ENCODE results near the gene IGF2BP1. TPM values are rescaled to one million over a fixed set of nuclear protein-coding genes. Genes with fewer than 3 reads are reported as not detected.

The IGF2BP1 gene
- total RNA-seq, 1 experiment from 2014 or later: 601 TPM

GRCh38 chr17:49028271-49028670 is 31.1 kb downstream of the IGF2BP1 start:
- TF ChIP-seq, protein P1, sequence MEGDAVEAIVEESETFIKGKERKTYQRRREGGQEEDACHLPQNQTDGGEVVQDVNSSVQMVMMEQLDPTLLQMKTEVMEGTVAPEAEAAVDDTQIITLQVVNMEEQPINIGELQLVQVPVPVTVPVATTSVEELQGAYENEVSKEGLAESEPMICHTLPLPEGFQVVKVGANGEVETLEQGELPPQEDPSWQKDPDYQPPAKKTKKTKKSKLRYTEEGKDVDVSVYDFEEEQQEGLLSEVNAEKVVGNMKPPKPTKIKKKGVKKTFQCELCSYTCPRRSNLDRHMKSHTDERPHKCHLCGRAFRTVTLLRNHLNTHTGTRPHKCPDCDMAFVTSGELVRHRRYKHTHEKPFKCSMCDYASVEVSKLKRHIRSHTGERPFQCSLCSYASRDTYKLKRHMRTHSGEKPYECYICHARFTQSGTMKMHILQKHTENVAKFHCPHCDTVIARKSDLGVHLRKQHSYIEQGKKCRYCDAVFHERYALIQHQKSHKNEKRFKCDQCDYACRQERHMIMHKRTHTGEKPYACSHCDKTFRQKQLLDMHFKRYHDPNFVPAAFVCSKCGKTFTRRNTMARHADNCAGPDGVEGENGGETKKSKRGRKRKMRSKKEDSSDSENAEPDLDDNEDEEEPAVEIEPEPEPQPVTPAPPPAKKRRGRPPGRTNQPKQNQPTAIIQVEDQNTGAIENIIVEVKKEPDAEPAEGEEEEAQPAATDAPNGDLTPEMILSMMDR (IDR thresholded peaks at IDR 0.05; ENCODE audit: insufficient read depth in 1 of 2, low read depth in 1 of 2, low read length in 1 of 2, severe bottlenecking in 1 of 2, unreplicated experiment in 1 of 2): no peak
- BruUV-seq (replicated peaks): TSS peak; percentile 4
- H3K27me3 Mint-ChIP-seq (ENCODE audit: insufficient read depth, unreplicated experiment): no peaks in the 10 kb centered on the region
- peak overlapping the region; percentile 49 for H3K27ac Mint-ChIP-seq (ENCODE audit: unreplicated experiment)
- no peak overlapping the region for H3K4me3 ChIP-seq (ENCODE audit: low read depth, low read length)
- H3K36me3 Mint-ChIP-seq (ENCODE audit: insufficient read depth, unreplicated experiment): peaks cover 98% of the 10 kb centered on the region
- H3K9me3 Mint-ChIP-seq (ENCODE audit: unreplicated experiment): no peaks in the 10 kb centered on the region
- intact Hi-C loops (cut with micrococcal nuclease; ENCODE audit: unreplicated experiment): no loop called here
- H3K4me3 Mint-ChIP-seq (ENCODE audit: unreplicated experiment): no peak overlapping the region
- POLR2A ChIA-PET: interaction anchor here (0.6 to 1.0 kb wide), 2 partner anchors 9 to 121 kb away, joined by 3 read pairs; no protein-coding TSS in a partner anchor
- CTCF ChIA-PET: interaction anchor here (0.7 to 8.2 kb wide), 5 partner anchors 22 to 144 kb away, joined by 3 to 136 read pairs (median 9); partner anchors contain the start of gene IGF2BP1
- no peaks in the 10 kb centered on the region for H3K9me3 ChIP-seq
- peaks cover 48% of the 10 kb centered on the region for H3K4me1 ChIP-seq
- H3K36me3 ChIP-seq (ENCODE audit: control insufficient read depth, insufficient read depth, low read length): peaks cover 11% of the 10 kb centered on the region
- peaks cover 72% of the 10 kb centered on the region for H3K4me1 Mint-ChIP-seq (ENCODE audit: low read depth, unreplicated experiment)
- DNase-seq: no peak
- no peaks in the 10 kb centered on the region for H3K27me3 ChIP-seq (replicated peaks; ENCODE audit: control insufficient read depth, insufficient read depth, low read length)

DNA sequence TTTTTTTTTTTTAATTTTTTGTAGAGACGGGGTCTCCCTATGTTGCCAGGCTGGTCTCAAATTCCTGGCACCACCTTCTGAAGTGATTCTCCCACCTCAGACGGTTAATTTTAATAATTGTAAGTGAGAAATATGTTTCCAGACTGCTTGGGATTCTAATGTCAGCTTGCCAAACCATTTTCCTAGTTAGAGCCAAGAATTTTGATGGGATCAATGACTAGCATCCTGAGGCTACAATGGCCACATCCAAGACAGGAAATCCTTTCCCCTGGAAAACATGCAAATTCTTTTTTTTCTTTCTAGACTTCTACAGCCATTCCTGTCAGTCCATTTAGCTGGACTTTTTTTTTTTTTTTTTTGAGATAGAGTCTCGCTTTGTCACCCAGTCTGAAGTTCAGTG is 32.6 kb downstream of the IGF2BP1 start:
- TF ChIP-seq, protein P1 (IDR thresholded peaks at IDR 0.05; ENCODE audit: insufficient read depth in 1 of 2, low read depth in 1 of 2, low read length in 1 of 2, severe bottlenecking in 1 of 2, unreplicated experiment in 1 of 2): no peak
- H3K4me1 ChIP-seq: peaks cover 35% of the 10 kb centered on the region
- intact Hi-C loops (cut with micrococcal nuclease; ENCODE audit: unreplicated experiment): loop anchor here (10.0 kb wide), 1 partner anchor 355 kb away; no protein-coding TSS in a partner anchor
- BruUV-seq (replicated peaks): no TSS peak
- Mint-ChIP-seq H3K4me1 (ENCODE audit: low read depth, unreplicated experiment) (peaks cover 59% of the 10 kb centered on the region), H3K36me3 (ENCODE audit: insufficient read depth, unreplicated experiment) (peaks cover 98% of the 10 kb centered on the region), H3K27me3 (ENCODE audit: insufficient read depth, unreplicated experiment) (no peaks in the 10 kb centered on the region), H3K4me3 (ENCODE audit: unreplicated experiment) (no peak overlapping the region), H3K27ac (ENCODE audit: unreplicated experiment) (no peak overlapping the region), H3K9me3 (ENCODE audit: unreplicated experiment) (no peaks in the 10 kb centered on the region)
- ChIA-PET CTCF (interaction anchor here (0.6 to 8.2 kb wide), 5 partner anchors 14 to 77 kb away, joined by 3 to 136 read pairs (median 4); partner anchors contain the start of gene IGF2BP1), POLR2A (interaction anchor here (0.5 to 2.1 kb wide), 3 partner anchors 33 to 85 kb away, joined by 3 to 9 read pairs (median 6); partner anchors contain the start of genes IGF2BP1 and SNF8)
- H3K9me3 ChIP-seq: no peaks in the 10 kb centered on the region
- H3K27me3 ChIP-seq (replicated peaks; ENCODE audit: control insufficient read depth, insufficient read depth, low read length): no peaks in the 10 kb centered on the region
- H3K36me3 ChIP-seq (ENCODE audit: control insufficient read depth, insufficient read depth, low read length): peaks cover 14% of the 10 kb centered on the region
- DNase-seq: no peak
- H3K4me3 ChIP-seq (ENCODE audit: low read depth, low read length): no peak overlapping the region

DNA sequence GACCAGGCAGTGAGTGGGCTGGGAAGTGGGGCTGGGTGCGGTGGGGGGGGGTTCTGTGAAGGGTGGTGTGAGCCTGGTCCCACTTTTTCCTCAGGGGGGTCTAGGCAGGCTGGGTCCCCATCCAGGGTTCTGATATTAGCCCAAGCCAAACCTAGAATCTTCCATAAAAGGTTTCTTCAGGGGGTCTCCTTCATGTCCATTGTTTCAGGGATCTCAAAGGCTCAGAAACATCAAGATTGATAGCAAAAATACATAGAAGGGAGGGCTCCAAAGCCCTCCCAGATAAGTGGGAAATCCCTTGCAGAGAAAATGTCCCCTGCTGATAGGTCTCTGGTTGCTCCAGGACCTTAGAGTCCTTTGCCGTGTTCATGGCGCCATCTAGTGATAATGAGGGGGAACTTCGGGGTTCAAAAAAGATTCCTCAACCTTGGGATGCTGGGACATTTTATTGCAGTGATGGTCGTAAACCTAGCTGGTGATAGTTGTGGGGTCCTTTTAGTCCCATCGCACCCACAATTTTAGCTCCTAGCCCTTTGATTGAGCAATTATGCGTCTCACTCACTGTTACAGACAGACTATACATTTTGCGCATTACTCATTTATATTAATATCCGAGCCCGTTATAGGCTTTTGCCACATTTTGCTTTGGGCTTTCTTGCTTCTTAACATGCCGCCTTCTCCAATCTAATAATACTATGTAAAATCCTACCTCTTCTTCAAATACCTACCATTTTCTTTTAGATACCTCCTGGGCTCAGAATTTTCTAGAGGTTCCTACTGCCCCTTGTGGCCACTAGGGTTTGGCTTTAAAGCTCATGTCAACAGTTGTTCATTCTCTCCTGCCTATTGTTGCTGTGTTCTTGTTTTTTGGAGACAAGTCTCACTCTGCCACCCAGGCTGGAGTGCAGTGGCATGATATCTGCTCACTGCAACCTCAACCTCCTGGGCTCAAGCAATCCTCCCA is 35.1 kb downstream of the IGF2BP1 start:
- ChIA-PET POLR2A (interaction anchor here (0.5 to 1.6 kb wide), 9 partner anchors 8 to 140 kb away, joined by 4 to 23 read pairs (median 8); partner anchors contain the start of genes ATP5MC1, IGF2BP1 and SNF8), CTCF (interaction anchor here (0.5 to 8.2 kb wide), 62 partner anchors 8 to 406 kb away, joined by 3 to 136 read pairs (median 5); partner anchors contain the start of genes ATP5MC1, HOXB9, IGF2BP1 and SNF8)
- Mint-ChIP-seq H3K4me3 (ENCODE audit: unreplicated experiment) (peak overlapping the region; percentile 0), H3K4me1 (ENCODE audit: low read depth, unreplicated experiment) (peaks cover 52% of the 10 kb centered on the region), H3K9me3 (ENCODE audit: unreplicated experiment) (no peaks in the 10 kb centered on the region), H3K36me3 (ENCODE audit: insufficient read depth, unreplicated experiment) (peaks cover 98% of the 10 kb centered on the region), H3K27me3 (ENCODE audit: insufficient read depth, unreplicated experiment) (no peaks in the 10 kb centered on the region), H3K27ac (ENCODE audit: unreplicated experiment) (peak overlapping the region; percentile 34)
- H3K9me3 ChIP-seq: no peaks in the 10 kb centered on the region
- H3K27me3 ChIP-seq (replicated peaks; ENCODE audit: control insufficient read depth, insufficient read depth, low read length): no peaks in the 10 kb centered on the region
- peak; percentile 92 to 93 for DNase-seq
- H3K36me3 ChIP-seq (ENCODE audit: control insufficient read depth, insufficient read depth, low read length): peaks cover 18% of the 10 kb centered on the region
- intact Hi-C loops (cut with micrococcal nuclease; ENCODE audit: unreplicated experiment): loop anchor here (1.0 to 10.0 kb wide), 8 partner anchors 36 to 357 kb away; partner anchors contain the start of genes ATP5MC1 and SNF8
- H3K4me1 ChIP-seq: peaks cover 21% of the 10 kb centered on the region
- TF ChIP-seq, protein P1 (IDR thresholded peaks at IDR 0.05; ENCODE audit: insufficient read depth in 1 of 2, low read depth in 1 of 2, low read length in 1 of 2, severe bottlenecking in 1 of 2, unreplicated experiment in 1 of 2): peak; percentile 98 to 99
- BruUV-seq (replicated peaks): no TSS peak
- no peak overlapping the region for H3K4me3 ChIP-seq (ENCODE audit: low read depth, low read length)

All from Caco-2 (cell line).